Measurements from ENCODE around the gene TMEM178B. TPM values are rescaled to one million over a fixed set of nuclear protein-coding genes. Genes with fewer than 3 reads are reported as not detected.

Gene TMEM178B
- total and polyA plus RNA-seq, 10 of the 15 experiments (the other 5 are each of a cell fraction or from before 2014, with no cell fraction given): 0.01 to 1.1 (median 0.04) TPM; not detected in 2

- ChIA-PET SMC1A (ENCODE audit: uncharacterized antibody, unreplicated experiment) (interaction anchor here (0.7 to 3.3 kb wide), 5 partner anchors 17 to 408 kb away, joined by 3 to 10 read pairs (median 4); no protein-coding TSS in a partner anchor), POLR2A (no interaction called here), CTCF (interaction anchor here (0.5 to 8.3 kb wide), 6 partner anchors 13 to 544 kb away, joined by 3 to 34 read pairs (median 4); partner anchors contain the start of gene MRPS33), RAD21 (ENCODE audit: unreplicated experiment) (no interaction called here)
- intact Hi-C loops (cut with micrococcal nuclease; ENCODE audit: unreplicated experiment): no loop called here
- DNase-seq (ENCODE audit: low read depth, low spot score): no peak
- WGBS (ENCODE audit: insufficient coverage, insufficient replicate concordance, low lambda C conversion rate, missing lambda C conversion rate): 10% methylated on average over 6 of the region's 6 CpGs
- H3K9me3 ChIP-seq (replicated peaks; ENCODE audit: control insufficient read depth, insufficient read depth, low read length): no peaks in the 10 kb centered on the region
- no peaks in the 10 kb centered on the region for H3K36me3 ChIP-seq (ENCODE audit: control insufficient read depth in 2 of 2, insufficient read depth in 2 of 2, low read length in 1 of 2)
- H3K79me2 ChIP-seq (ENCODE audit: control insufficient read depth, insufficient read depth, low read length): no peaks in the 10 kb centered on the region
- FAIRE-seq: no peak
- no peak overlapping the region for H3K27ac ChIP-seq (ENCODE audit: control insufficient read depth, insufficient read depth)
- H3K4me2 ChIP-seq (ENCODE audit: control insufficient read depth, insufficient read depth): no peak overlapping the region
- no peak overlapping the region for H3K9ac ChIP-seq (ENCODE audit: control insufficient read depth, insufficient read depth, low read length)
- in situ Hi-C loops (cut with MboI): loop anchor here (25.0 kb wide), 1 partner anchor 407 kb away; no protein-coding TSS in a partner anchor
- no peaks in the 10 kb centered on the region for H4K20me1 ChIP-seq (ENCODE audit: control insufficient read depth, insufficient read depth)
- no peak overlapping the region for H3K4me3 ChIP-seq
- no peaks in the 10 kb centered on the region; a peak in 1 of 4 replicates for H3K27me3 ChIP-seq (replicated peaks in 1 of 2; ENCODE audit: control insufficient read depth in 2 of 2, insufficient read depth in 2 of 2, low read length in 1 of 2)
- ATAC-seq: no peak
- no peak overlapping the region for H2AFZ ChIP-seq (ENCODE audit: control insufficient read depth, low read depth, low read length)
- no peaks in the 10 kb centered on the region for H3K4me1 ChIP-seq (ENCODE audit: control insufficient read depth, insufficient read depth, low read length)
- no TSS peak for BruUV-seq (replicated peaks)
- TF ChIP-seq NRF1 (conservative IDR thresholded peaks at IDR 0.05; ENCODE audit: low read depth, low read length) (no peak), BCL11A (IDR thresholded peaks at IDR 0.05; ENCODE audit: low read depth, low read length) (no peak), FOXM1 (IDR thresholded peaks at IDR 0.05; ENCODE audit: low read depth, low read length) (no peak), CREB1 (IDR thresholded peaks at IDR 0.05; ENCODE audit: low read depth) (no peak), PRDM15 (CRISPR knock-in tag; IDR thresholded peaks at IDR 0.05) (no peak), RAD51 (IDR thresholded peaks at IDR 0.05) (no peak), TCF12 (IDR thresholded peaks at IDR 0.05; ENCODE audit: low read depth, low read length) (no peak), YY1 (IDR thresholded peaks at IDR 0.05; ENCODE audit: low read depth, low read length) (no peak), CBFB (IDR thresholded peaks at IDR 0.05; ENCODE audit: low read depth) (no peak), POLR2A (IDR thresholded peaks at IDR 0.05; ENCODE audit: low read depth, low read length) (no peak)
- TF ChIP-seq, protein P1, sequence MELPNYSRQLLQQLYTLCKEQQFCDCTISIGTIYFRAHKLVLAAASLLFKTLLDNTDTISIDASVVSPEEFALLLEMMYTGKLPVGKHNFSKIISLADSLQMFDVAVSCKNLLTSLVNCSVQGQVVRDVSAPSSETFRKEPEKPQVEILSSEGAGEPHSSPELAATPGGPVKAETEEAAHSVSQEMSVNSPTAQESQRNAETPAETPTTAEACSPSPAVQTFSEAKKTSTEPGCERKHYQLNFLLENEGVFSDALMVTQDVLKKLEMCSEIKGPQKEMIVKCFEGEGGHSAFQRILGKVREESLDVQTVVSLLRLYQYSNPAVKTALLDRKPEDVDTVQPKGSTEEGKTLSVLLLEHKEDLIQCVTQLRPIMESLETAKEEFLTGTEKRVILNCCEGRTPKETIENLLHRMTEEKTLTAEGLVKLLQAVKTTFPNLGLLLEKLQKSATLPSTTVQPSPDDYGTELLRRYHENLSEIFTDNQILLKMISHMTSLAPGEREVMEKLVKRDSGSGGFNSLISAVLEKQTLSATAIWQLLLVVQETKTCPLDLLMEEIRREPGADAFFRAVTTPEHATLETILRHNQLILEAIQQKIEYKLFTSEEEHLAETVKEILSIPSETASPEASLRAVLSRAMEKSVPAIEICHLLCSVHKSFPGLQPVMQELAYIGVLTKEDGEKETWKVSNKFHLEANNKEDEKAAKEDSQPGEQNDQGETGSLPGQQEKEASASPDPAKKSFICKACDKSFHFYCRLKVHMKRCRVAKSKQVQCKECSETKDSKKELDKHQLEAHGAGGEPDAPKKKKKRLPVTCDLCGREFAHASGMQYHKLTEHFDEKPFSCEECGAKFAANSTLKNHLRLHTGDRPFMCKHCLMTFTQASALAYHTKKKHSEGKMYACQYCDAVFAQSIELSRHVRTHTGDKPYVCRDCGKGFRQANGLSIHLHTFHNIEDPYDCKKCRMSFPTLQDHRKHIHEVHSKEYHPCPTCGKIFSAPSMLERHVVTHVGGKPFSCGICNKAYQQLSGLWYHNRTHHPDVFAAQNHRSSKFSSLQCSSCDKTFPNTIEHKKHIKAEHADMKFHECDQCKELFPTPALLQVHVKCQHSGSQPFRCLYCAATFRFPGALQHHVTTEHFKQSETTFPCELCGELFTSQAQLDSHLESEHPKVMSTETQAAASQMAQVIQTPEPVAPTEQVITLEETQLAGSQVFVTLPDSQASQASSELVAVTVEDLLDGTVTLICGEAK (IDR thresholded peaks at IDR 0.05; ENCODE audit: borderline replicate concordance): no peak
- TF ChIP-seq, protein P2, sequence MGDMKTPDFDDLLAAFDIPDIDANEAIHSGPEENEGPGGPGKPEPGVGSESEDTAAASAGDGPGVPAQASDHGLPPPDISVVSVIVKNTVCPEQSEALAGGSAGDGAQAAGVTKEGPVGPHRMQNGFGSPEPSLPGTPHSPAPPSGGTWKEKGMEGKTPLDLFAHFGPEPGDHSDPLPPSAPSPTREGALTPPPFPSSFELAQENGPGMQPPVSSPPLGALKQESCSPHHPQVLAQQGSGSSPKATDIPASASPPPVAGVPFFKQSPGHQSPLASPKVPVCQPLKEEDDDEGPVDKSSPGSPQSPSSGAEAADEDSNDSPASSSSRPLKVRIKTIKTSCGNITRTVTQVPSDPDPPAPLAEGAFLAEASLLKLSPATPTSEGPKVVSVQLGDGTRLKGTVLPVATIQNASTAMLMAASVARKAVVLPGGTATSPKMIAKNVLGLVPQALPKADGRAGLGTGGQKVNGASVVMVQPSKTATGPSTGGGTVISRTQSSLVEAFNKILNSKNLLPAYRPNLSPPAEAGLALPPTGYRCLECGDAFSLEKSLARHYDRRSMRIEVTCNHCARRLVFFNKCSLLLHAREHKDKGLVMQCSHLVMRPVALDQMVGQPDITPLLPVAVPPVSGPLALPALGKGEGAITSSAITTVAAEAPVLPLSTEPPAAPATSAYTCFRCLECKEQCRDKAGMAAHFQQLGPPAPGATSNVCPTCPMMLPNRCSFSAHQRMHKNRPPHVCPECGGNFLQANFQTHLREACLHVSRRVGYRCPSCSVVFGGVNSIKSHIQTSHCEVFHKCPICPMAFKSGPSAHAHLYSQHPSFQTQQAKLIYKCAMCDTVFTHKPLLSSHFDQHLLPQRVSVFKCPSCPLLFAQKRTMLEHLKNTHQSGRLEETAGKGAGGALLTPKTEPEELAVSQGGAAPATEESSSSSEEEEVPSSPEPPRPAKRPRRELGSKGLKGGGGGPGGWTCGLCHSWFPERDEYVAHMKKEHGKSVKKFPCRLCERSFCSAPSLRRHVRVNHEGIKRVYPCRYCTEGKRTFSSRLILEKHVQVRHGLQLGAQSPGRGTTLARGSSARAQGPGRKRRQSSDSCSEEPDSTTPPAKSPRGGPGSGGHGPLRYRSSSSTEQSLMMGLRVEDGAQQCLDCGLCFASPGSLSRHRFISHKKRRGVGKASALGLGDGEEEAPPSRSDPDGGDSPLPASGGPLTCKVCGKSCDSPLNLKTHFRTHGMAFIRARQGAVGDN (IDR thresholded peaks at IDR 0.05): no peak
Measured at GRCh38 chr7:141218941-141219340, 145.1 kb downstream of the TMEM178B start.

All from GM12878 (cell line).